DOHH2 (cell line): Measurements from ENCODE around the gene SEPTIN8.

Source experiments
- H3F3A ChIP-seq: fragments of 200-600 bp; sonication (generic), shearing (Covaris generic); 2 replicates; pipeline ENCODE4 v1.6.0; 2016; ENCODE audit warnings: antibody characterized with exemption, mild to moderate bottlenecking; ENCODE audit not compliant: control insufficient read depth, insufficient read depth
- H3K27ac ChIP-seq: fragments of 200-600 bp; sonication (generic); 2 replicates; pipeline ENCODE4 v1.5.1; 2014; ENCODE audit warnings: low read depth, mild to moderate bottlenecking, low read length, moderate library complexity
- H3K27me3 ChIP-seq: fragments of 200-600 bp; sonication (generic); 2 replicates; pipeline ENCODE4 v1.6.1; 2014; ENCODE audit warnings: mild to moderate bottlenecking, low read length, mixed read lengths; ENCODE audit not compliant: control insufficient read depth
- H3K36me3 ChIP-seq: fragments of 200-600 bp; sonication (generic); 2 replicates; pipeline ENCODE4 v1.6.1; 2014; ENCODE audit warnings: mild to moderate bottlenecking, low read length, moderate library complexity, mixed read lengths; ENCODE audit not compliant: control insufficient read depth
- H3K4me1 ChIP-seq: fragments of 200-600 bp; sonication (generic); 2 replicates; pipeline ENCODE4 v1.6.1; 2014; ENCODE audit warnings: mild to moderate bottlenecking, low read length, mixed read lengths; ENCODE audit not compliant: control insufficient read depth
- H3K4me2 ChIP-seq: fragments of 200-600 bp; sonication (generic); 2 replicates; pipeline ENCODE4 v1.6.0; 2014; ENCODE audit warnings: mild to moderate bottlenecking, low read length, moderate library complexity
- H3K4me3 ChIP-seq: fragments of 200-600 bp; sonication (generic); 2 replicates; pipeline ENCODE4 v1.5.1; 2014; ENCODE audit warnings: mild to moderate bottlenecking, low read length, mixed read lengths
- H3K79me2 ChIP-seq: fragments of 200-600 bp; sonication (generic); 2 replicates; pipeline ENCODE4 v1.6.1; 2014; ENCODE audit warnings: mild to moderate bottlenecking, low read length, mixed read lengths; ENCODE audit not compliant: control insufficient read depth
- H3K9me2 ChIP-seq: fragments of 200-600 bp; sonication (generic); replicated peaks from 2 replicates; pipeline ENCODE4 v1.6.1; 2014; ENCODE audit warnings: mild to moderate bottlenecking, low read length, mixed read lengths; ENCODE audit not compliant: control insufficient read depth
- H3K9me3 ChIP-seq: fragments of 200-600 bp; sonication (generic); 2 replicates; pipeline ENCODE4 v1.6.1; 2014; ENCODE audit warnings: antibody characterized with exemption, low read length, mixed read lengths; ENCODE audit not compliant: control insufficient read depth, insufficient read depth
- H4K20me1 ChIP-seq: fragments of 200-600 bp; sonication (generic); 2 replicates; pipeline ENCODE4 v1.6.0; 2014; ENCODE audit warnings: low read depth, mild to moderate bottlenecking, antibody characterized with exemption, low read length, moderate library complexity; ENCODE audit not compliant: control insufficient read depth, insufficient read depth
- EZH2phosphoT487 ChIP-seq: fragments of 200-600 bp; sonication (generic); IDR thresholded peaks from 2 replicates; pipeline ENCODE4 v1.6.1; 2017; ENCODE audit warnings: borderline replicate concordance, mild to moderate bottlenecking, antibody characterized with exemption, low read length, moderate library complexity, mixed read lengths
- TF ChIP-seq, protein P1 (sequence below): fragments of 200-600 bp; sonication (generic); IDR thresholded peaks from one replicate; pipeline ENCODE4 v1.5.1; 2014; ENCODE audit warnings: antibody characterized with exemption, mild to moderate bottlenecking, low read depth, low read length; ENCODE audit not compliant: poor library complexity, severe bottlenecking

The SEPTIN8 gene

DNA sequence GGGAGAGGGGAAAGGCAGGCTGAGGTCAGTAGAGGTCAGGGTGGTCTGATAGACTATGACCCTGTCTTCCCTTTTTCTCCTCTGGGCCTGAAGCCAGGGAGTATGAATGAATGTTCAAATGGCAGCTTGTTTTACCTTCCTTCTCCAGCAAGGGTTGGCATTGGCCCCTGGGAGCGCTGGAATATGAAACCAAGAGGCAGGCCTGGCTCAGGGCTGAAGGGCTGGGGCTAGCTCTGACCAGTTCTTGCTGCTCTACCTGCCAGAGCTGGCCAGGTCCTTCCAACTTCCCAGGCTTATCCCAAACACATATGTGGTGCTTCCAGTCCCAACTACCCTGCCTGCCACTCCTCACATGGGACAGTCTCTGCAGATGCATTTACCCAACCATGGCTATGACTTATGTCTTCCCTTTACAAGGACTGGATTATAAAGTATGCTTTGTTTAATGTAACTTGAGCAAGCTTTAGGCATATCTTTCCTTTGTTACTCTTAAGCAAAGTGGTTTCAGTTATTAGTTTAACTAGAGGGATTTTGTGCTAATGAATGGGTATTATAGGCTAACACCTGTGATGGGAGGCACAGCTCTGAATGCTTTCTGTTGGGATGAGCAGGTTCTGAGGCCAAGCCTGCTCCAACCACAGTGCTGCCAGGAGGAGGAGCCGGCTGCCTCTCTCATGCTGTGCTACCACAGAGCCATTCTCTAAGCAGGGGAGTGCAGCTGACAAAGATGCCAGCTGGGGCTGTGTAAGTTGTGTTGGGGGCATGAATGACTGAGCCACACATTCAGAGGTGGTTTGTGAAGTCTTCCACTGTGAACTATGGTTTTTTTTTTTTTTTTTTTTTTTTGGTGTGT lies 23.7 kb downstream of the SEPTIN8 start:
- TF ChIP-seq, protein P1, sequence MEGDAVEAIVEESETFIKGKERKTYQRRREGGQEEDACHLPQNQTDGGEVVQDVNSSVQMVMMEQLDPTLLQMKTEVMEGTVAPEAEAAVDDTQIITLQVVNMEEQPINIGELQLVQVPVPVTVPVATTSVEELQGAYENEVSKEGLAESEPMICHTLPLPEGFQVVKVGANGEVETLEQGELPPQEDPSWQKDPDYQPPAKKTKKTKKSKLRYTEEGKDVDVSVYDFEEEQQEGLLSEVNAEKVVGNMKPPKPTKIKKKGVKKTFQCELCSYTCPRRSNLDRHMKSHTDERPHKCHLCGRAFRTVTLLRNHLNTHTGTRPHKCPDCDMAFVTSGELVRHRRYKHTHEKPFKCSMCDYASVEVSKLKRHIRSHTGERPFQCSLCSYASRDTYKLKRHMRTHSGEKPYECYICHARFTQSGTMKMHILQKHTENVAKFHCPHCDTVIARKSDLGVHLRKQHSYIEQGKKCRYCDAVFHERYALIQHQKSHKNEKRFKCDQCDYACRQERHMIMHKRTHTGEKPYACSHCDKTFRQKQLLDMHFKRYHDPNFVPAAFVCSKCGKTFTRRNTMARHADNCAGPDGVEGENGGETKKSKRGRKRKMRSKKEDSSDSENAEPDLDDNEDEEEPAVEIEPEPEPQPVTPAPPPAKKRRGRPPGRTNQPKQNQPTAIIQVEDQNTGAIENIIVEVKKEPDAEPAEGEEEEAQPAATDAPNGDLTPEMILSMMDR: no peak
- TF ChIP-seq EZH2phosphoT487: no peak
- H3F3A ChIP-seq: no peaks in the 10 kb centered on the region
- H3K4me3 ChIP-seq: no peak overlapping the region
- no peaks in the 10 kb centered on the region for H3K4me1 ChIP-seq
- no peak overlapping the region for H3K4me2 ChIP-seq
- H3K27ac ChIP-seq: no peak overlapping the region
- no peaks in the 10 kb centered on the region for H3K9me3 ChIP-seq
- no peaks in the 10 kb centered on the region for H3K79me2 ChIP-seq
- H3K36me3 ChIP-seq: no peaks in the 10 kb centered on the region
- no peaks in the 10 kb centered on the region for H3K9me2 ChIP-seq
- H4K20me1 ChIP-seq: no peaks in the 10 kb centered on the region
- peaks cover 31% of the 10 kb centered on the region for H3K27me3 ChIP-seq

DNA sequence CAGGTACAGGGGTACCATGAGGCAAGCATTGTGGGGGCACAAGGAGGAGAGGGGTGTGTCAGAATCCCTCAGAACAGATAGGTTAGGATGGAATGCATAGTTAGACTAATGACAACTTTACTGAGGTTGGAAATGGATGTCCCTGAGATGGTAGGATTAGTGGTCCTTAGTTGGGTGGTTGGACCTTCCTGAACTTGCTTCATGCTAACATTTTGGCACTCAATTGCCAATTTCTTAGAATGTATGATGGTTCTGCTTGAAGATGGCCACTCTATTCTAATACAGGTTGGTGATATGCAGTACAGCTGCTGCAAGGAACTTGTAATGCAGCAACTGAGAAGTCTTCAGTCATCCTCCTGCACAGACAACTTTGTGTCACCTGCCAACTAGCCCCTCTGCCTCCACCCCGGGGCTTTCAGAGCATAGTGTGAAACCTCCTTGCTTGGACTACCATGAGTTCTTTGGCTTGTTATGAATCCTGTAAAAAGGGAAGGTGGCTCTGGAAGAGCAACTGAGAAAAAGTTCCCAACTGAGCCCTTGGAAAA lies 24.4 kb downstream of the SEPTIN8 start:
- H3K27me3 ChIP-seq: peaks cover 38% of the 10 kb centered on the region
- TF ChIP-seq, protein P1: no peak
- no peak for TF ChIP-seq EZH2phosphoT487
- no peak overlapping the region for H3K4me2 ChIP-seq
- no peaks in the 10 kb centered on the region for H3K9me3 ChIP-seq
- no peaks in the 10 kb centered on the region for H3F3A ChIP-seq
- no peaks in the 10 kb centered on the region for H3K36me3 ChIP-seq
- H3K4me1 ChIP-seq: peaks cover 1% of the 10 kb centered on the region
- H3K9me2 ChIP-seq: no peaks in the 10 kb centered on the region
- no peak overlapping the region for H3K4me3 ChIP-seq
- no peaks in the 10 kb centered on the region for H3K79me2 ChIP-seq
- no peaks in the 10 kb centered on the region for H4K20me1 ChIP-seq
- H3K27ac ChIP-seq: no peak overlapping the region

GRCh38 chr5:132751971-132752580 lies 25.0 kb downstream of the SEPTIN8 start:
- H3K4me1 ChIP-seq: peaks cover 7% of the 10 kb centered on the region
- H3K4me3 ChIP-seq: no peak overlapping the region
- H3K9me3 ChIP-seq: no peaks in the 10 kb centered on the region
- no peaks in the 10 kb centered on the region for H3K79me2 ChIP-seq
- H4K20me1 ChIP-seq: no peaks in the 10 kb centered on the region
- peaks cover 43% of the 10 kb centered on the region for H3K27me3 ChIP-seq
- H3K4me2 ChIP-seq: no peak overlapping the region
- H3K27ac ChIP-seq: no peak overlapping the region
- no peaks in the 10 kb centered on the region for H3K9me2 ChIP-seq
- no peak for TF ChIP-seq EZH2phosphoT487
- TF ChIP-seq, protein P1: no peak
- no peaks in the 10 kb centered on the region for H3F3A ChIP-seq
- no peaks in the 10 kb centered on the region for H3K36me3 ChIP-seq
